KBM-7 (cell line): ENCODE data around the gene NOL3.

Experiments
- DNase-seq: peaks from one replicate; pipeline ENCODE4 v3.0.0-alpha.2; 2015
- in situ Hi-C: fragments of 300-500 bp; cut with MboI; formaldehyde crosslinking; loops from 2 replicates; pipeline ENCODE4 v1.14.3; 2020; ENCODE audit warnings: low sequenced_read_pairs, low pct_unique_long_range_greater_than_20kb, mixed read lengths

NOL3 gene

DNA sequence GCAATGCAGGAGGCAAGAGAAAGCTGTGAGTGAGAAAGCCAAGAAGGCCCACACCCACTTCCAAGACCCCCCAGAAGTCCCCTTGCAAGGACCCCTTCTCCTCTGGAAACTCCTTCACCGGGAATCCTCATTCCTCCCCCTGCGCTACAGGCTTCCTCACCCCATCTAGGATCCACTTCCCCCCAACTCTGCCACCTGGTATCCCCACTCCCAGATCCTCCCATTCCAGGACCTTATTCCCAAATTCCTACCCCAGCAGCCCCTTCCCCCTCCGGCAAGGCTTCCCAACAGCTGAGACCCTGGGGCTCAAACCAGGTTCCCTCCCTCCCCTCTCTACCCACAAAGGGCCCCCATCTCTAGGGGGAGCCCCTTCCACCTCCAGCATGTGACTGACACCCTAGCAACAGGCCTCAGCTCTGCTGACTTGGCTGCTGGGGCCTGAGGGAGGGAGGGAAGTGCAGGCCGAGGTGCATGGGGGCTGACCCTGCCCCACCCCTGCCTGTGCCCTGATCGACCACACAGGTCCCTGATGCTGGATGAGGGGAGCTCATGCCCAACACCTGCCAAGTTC, 3.7 kb upstream of the NOL3 start:
- in situ Hi-C loops, result no loop called here

DNA sequence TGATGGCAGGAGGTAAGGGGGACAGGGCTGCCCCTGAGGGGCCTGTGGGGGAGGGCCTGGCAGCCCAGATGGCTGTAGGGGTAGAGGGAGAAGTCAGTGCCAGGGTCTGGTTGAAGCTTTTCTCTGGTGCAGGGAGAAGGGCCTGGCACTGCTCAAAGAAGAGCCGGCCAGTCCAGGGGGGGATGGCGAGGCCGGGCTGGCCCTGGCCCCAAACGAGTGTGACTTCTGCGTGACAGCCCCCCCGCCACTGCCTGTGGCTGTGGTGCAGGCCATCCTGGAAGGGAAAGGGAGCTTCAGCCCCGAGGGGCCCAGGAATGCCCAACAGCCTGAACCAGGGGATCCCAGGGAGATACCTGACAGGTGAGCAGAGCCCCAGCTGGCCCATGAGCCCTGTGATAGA, 2.8 kb upstream of the NOL3 start:
- in situ Hi-C loops, result no loop called here
- no peak for DNase-seq

More for the DNA sequence above, 3.7 kb upstream of the NOL3 start:
- no peak for DNase-seq

DNA sequence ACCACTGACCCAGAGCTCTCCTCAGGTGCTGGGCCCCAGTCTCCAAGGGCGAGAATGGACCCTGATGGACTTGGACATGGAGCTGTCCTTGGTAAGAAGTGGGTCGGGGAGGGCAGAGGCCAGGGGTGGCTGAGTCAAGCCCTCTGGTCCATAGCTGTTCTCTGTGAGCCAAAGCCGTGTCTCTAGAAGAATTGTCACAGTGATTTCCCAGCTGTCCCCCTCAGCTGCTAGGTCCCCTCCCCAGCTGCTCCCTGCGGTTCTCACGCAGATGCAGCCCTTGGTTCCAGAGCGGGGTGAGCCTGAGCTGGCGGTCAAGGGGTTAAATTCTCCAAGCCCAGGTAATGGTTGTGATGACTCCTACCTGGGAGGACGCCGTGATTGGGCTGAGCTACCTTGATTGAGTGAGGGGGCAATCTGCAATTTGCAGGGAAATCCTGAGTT, 1.3 kb upstream of the NOL3 start:
- in situ Hi-C loops, result no loop called here
- no peak for DNase-seq

- peak; percentile 71 for DNase-seq
- in situ Hi-C loops, result no loop called here
Measured at GRCh38 chr16:67169642-67170167, 633 bp upstream of the NOL3 start.

DNA sequence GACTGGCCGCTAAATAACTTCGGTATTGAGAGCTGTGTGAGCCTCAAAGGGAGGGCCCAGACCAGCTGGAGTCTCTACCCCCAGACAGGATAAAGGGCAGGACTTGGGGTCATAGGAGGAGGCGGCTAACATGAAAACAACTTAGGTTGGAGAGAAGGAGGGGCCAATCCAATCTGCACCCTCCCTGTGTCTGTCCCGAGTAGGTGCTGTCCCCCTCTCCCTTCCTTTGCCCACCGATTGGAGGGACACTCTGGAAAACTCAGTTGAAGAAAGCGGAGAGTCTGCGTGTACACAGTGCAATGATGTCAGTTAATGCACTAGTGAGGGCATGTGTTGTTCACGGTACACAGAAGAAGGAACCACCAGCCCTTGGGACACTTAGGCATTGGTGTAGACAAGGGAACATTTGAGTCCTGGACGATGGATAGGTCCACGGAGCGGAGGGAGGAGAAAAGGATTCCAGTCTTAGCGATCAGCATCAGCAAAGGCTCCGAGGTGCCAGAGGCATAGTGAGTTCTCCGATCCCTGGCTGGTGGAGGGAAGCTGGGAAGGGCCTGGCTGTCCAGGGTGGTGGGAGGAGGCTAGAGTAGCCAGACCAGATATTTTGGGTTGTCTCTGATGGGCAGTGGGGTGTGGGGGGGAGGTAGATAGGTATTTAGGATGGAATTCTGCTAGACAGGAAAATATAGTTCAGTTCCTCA, 761 bp downstream of the NOL3 start:
- no peak for DNase-seq
- in situ Hi-C loops, result no loop called here

- DNase-seq, result no peak
- in situ Hi-C loops, result no loop called here
Measured at GRCh38 chr16:67173323-67173722, 3.0 kb downstream of the NOL3 start.

DNA sequence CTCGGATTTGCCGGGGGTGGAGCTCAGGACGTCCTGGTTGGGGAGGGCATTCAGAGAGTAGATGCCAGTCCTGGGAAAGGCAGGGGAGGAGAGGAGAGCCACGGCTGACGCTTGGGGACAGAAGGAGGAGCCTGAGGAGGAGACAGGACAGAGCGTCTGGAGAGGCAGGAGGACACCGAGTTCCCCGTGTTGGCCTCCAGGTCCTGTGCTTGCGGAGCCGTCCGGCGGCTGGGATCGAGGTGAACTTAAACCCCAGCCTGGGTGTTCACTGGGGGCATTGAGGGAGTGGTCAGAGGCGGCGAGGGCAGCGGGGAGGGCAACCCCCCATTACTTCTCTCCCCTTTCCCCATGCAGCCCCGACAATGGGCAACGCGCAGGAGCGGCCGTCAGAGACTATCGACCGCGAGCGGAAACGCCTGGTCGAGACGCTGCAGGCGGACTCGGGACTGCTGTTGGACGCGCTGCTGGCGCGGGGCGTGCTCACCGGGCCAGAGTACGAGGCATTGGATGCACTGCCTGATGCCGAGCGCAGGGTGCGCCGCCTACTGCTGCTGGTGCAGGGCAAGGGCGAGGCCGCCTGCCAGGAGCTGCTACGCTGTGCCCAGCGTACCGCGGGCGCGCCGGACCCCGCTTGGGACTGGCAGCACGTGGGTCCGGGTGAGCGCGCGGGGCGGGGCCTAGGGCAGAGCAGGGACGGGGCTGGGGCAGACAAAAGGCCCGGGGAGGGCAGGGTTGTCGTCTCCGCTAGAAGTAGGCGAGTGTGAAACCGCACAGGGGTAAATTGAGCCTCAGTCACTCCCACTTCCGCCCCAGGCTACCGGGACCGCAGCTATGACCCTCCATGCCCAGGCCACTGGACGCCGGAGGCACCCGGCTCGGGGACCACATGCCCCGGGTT, 3.7 kb downstream of the NOL3 start:
- in situ Hi-C loops, result no loop called here
- DNase-seq, result peak; percentile 80

DNA sequence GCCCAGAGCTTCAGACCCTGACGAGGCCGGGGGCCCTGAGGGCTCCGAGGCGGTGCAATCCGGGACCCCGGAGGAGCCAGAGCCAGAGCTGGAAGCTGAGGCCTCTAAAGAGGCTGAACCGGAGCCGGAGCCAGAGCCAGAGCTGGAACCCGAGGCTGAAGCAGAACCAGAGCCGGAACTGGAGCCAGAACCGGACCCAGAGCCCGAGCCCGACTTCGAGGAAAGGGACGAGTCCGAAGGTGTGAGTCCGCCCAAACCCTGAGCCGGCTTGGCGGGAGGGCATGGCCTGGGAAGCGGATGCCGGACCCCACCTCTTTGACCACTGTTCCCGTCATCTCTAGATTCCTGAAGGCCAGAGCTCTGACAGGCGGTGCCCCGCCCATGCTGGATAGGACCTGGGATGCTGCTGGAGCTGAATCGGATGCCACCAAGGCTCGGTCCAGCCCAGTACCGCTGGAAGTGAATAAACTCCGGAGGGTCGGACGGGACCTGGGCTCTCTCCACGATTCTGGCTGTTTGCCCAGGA, 4.4 kb downstream of the NOL3 start:
- in situ Hi-C loops, result no loop called here
- no peak for DNase-seq

GRCh38 chr16:67176662-67177061, 6.3 kb downstream of the NOL3 start:
- in situ Hi-C loops, result no loop called here
- DNase-seq, result no peak

- in situ Hi-C loops, result no loop called here
- no peak for DNase-seq
Measured at GRCh38 chr16:67177743-67178699, 7.7 kb downstream of the NOL3 start.

- in situ Hi-C loops, result no loop called here
- DNase-seq, result peak; percentile 25
Measured at GRCh38 chr16:67179421-67180080, 9.2 kb downstream of the NOL3 start.

DNA sequence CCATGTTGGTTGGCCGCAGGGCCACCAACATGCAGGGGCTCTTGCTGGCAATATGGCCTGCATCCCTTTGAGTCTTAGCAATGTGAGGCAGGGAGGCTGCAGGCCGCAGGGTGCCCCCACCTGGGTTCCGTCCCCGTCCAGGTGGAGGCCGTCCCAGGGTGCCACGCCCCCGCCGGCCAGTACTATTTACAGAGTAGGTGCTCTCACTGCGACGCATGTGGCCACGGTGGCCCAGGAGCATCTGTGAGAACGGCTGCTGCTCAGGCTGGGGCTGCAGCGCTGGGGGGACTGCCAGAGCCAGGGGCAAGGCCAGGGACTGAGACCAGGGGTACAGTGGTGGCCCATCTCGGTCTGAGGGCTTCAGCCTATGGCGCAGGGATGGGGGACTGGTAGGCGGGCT, 9.8 kb downstream of the NOL3 start:
- in situ Hi-C loops, result no loop called here
- no peak for DNase-seq

DNA sequence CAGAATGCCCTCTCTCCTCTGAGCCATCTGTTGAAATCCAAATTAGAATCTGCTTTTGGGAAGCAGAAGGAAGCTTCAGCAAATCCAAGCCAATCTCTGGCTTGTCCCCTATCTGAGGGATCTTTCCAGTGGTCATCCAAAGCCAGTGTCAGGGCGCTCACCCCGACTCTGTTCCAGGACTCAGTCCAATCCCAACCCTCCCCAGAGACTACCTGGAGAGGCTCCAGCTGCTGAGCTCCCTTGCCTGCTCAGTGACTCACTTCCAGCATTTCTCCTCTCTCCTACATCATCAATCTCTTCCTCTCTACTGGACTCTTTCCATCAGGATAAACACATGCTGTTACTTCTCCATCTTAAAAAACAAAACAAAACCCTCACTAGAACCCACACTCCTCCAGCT, 11.0 kb downstream of the NOL3 start:
- in situ Hi-C loops, result no loop called here
- DNase-seq, result no peak

DNA sequence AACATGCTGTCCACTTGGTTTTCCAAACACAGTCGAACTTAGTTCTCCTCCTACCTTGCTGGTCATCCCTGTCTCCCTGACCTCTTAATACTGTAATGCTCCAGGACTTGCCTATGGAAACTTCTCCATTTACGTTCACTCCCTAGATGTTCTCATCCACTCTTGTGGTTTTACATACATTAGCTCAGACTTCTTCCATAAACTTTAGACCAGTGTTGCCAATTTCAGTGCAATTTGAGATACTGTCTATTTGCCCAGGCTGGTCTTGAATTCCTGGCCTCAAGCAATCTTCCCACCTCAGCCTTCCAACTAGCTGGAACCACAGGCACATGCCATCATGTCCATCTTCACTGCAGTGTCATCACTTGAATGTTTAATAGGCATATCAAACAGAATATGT, 11.9 kb downstream of the NOL3 start:
- in situ Hi-C loops, result no loop called here
- peak; percentile 27 for DNase-seq

GRCh38 chr16:67183284-67183626, 12.9 kb downstream of the NOL3 start:
- in situ Hi-C loops, result no loop called here
- DNase-seq, result no peak

GRCh38 chr16:67183627-67184452, 13.5 kb downstream of the NOL3 start, which contains the start of gene MATCAP1:
TSS of gene MATCAP1 (minus strand) at chr16:67183963. CDS start at chr16:67180610, 3,353 bp downstream.
- DNase-seq, result peak; percentile 98
- in situ Hi-C loops, result no loop called here

GRCh38 chr16:67184453-67184994, 14.2 kb downstream of the NOL3 start:
- in situ Hi-C loops, result no loop called here
- DNase-seq, result no peak
